ENCODE data around the gene KXD1. TPM values are rescaled to one million over a fixed set of nuclear protein-coding genes. Genes with fewer than 3 reads are reported as not detected.

Gene KXD1
- total RNA-seq, 4 donors from 2014 or later: 129 to 155 (median 149) TPM

DNA sequence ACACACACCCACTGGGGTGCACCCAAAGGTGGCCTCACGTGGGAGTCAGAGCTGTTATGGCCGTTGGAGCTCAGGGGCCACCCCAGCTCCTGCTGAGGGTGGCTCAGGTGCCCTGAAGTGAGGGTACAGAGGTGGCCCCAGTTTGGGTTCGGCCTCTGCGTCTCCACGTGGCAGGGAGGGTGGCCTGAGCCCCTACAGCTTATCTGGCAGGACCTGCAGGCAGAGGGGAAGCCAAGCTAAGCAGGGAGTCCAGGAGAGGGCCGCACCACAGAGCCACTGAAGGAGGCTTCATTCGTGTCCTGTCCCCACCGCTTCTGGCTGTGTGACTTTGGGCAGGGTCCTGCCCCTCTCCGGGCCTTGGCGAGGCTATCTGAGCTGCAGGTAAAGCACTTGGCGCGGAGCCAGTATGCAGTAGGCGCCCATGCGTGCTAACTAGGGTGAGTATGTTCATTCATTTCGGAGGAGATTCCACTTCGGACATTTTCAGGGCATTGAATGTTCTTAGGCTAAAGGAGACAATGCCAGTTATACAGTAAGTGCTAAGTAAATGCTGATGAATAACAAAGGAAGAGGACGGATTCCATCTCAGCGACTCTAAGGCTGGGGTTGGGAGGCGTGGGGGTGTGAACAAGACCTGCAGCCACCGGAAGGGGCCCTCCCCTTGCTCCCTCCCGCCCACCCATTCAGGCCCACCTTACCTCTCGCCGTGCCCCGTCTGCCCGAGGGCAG lies 35.9 kb downstream of the KXD1 start:
- Histone ChIP-seq H3K4me3 (peak overlapping the region; percentile 47 to 63 (median 48)), H3K36me3 (peaks cover 0 to 20% (median 8%) of the 10 kb centered on the region in 4 donors), H3K9me3 (no peaks in the 10 kb centered on the region), H3K27ac (replicated peaks in 1 of 4) (peak overlapping the region; percentile 31 to 47 (median 35)), H3K27me3 (peaks cover 0 to 11% (median 8%) of the 10 kb centered on the region in 4 donors), H3K4me1 (peaks cover 24 to 44% (median 37%) of the 10 kb centered on the region in 4 donors)
- intact Hi-C loops (cut with DNase I): loop anchor here (5.0 kb wide), 2 partner anchors 84 to 254 kb away; no protein-coding TSS in a partner anchor
- DNase-seq (ENCODE audit: extremely low spot score): no peak
- WGBS: 35% methylated on average over 11 of the region's 25 CpGs
- no peak for TF ChIP-seq POLR2AphosphoS5 (IDR thresholded peaks at IDR 0.05)
- no peak for TF ChIP-seq EP300 (IDR thresholded peaks at IDR 0.05)
- TF ChIP-seq, protein P1, sequence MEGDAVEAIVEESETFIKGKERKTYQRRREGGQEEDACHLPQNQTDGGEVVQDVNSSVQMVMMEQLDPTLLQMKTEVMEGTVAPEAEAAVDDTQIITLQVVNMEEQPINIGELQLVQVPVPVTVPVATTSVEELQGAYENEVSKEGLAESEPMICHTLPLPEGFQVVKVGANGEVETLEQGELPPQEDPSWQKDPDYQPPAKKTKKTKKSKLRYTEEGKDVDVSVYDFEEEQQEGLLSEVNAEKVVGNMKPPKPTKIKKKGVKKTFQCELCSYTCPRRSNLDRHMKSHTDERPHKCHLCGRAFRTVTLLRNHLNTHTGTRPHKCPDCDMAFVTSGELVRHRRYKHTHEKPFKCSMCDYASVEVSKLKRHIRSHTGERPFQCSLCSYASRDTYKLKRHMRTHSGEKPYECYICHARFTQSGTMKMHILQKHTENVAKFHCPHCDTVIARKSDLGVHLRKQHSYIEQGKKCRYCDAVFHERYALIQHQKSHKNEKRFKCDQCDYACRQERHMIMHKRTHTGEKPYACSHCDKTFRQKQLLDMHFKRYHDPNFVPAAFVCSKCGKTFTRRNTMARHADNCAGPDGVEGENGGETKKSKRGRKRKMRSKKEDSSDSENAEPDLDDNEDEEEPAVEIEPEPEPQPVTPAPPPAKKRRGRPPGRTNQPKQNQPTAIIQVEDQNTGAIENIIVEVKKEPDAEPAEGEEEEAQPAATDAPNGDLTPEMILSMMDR (IDR thresholded peaks at IDR 0.05): no peak
- no peak for TF ChIP-seq POLR2A (IDR thresholded peaks at IDR 0.05; ENCODE audit: low read depth)

DNA sequence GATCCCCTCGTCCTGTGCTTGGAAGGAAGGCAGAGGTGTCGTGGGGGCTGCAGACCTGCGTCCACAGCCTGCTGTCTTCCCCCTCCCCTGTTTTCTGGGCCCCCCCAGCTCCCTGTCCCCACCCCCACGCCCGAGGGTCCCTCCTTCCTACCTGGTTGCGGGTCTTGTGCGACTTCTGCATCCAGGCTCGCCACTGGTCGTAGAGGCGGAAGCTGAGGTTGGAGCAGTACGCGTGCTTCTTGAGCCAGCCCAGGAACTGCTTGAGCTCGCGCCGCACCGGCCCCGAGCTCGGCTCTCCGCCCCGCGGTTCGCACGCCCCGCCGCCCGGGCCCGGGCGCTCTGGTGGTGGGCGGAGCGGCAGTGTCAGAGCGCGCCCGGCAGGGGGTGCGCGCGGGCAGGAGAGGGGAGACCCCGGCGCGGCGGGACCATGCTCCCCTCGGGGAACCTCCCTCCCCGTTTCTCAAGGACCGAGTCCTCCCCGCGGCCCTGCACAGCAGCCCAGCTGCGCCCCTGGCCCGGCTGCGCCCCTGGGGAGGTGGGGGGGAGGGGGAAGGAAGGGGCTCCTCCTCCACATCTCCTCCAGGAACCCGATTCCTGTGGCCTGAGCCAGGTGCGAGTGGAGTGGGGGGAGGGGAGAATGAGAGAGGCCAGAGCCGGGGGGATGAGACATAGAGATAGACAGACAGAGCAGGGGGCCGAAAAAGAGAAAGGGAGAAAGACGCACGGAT lies 36.6 kb downstream of the KXD1 start:
- Histone ChIP-seq H3K9me3 (no peaks in the 10 kb centered on the region), H3K36me3 (peaks cover 0 to 20% (median 8%) of the 10 kb centered on the region in 4 donors), H3K27ac (replicated peaks in 1 of 4) (peak overlapping the region; percentile 31 to 47 (median 35)), H3K4me3 (peak overlapping the region; percentile 47 to 63 (median 48)), H3K4me1 (peaks cover 24 to 37% (median 33%) of the 10 kb centered on the region in 4 donors), H3K27me3 (peaks cover 0 to 19% (median 8%) of the 10 kb centered on the region in 4 donors)
- TF ChIP-seq, protein P1 (IDR thresholded peaks at IDR 0.05): peak; percentile 94 to 98 (median 96)
- TF ChIP-seq POLR2AphosphoS5 (IDR thresholded peaks at IDR 0.05): peak; percentile 8 to 12
- no peak for TF ChIP-seq EP300 (IDR thresholded peaks at IDR 0.05)
- intact Hi-C loops (cut with DNase I): loop anchor here (5.0 kb wide), 2 partner anchors 83 to 253 kb away; no protein-coding TSS in a partner anchor
- no peak for DNase-seq (ENCODE audit: extremely low spot score)
- 1% methylated on average over 17 of the region's 54 CpGs for WGBS

DNA sequence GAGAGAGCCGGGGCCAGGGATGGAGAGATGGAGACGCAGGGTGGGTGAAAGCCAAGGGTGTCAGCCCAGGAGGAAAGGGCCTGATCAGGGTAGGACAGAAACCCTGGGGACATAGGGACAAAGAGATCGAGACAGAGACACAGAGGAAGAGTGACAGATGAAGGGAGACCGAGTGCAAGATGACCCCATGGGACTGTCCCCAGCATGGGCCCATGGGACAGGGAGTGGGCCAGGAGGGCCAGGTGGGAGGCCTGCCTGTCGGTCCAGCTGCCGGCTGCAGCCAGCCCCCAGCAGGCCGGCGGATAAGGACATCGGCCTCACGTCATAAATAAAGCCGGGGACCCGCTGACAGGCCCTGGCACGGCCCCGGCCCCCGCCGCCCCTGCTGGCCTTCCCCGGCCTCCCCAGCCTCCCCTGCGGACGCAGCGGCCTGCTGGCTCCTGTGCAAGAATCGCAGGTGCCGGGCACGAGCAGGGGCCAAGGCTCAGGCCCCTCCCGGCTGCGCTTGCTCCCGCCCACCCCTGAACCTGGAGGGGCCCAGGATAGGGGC lies 37.2 kb downstream of the KXD1 start:
- no peak for DNase-seq (ENCODE audit: extremely low spot score)
- Histone ChIP-seq H3K4me3 (peak overlapping the region; percentile 47 to 63 (median 48)), H3K36me3 (peaks cover 0 to 20% (median 8%) of the 10 kb centered on the region in 4 donors), H3K27ac (replicated peaks in 1 of 4) (peak overlapping the region in 2 of 4 donors; percentile 33 to 47), H3K9me3 (no peaks in the 10 kb centered on the region), H3K27me3 (peaks cover 0 to 25% (median 8%) of the 10 kb centered on the region in 4 donors), H3K4me1 (peaks cover 19 to 31% (median 26%) of the 10 kb centered on the region in 4 donors)
- TF ChIP-seq POLR2AphosphoS5 (IDR thresholded peaks at IDR 0.05) (no peak), POLR2A (IDR thresholded peaks at IDR 0.05; ENCODE audit: low read depth) (no peak), EP300 (IDR thresholded peaks at IDR 0.05) (no peak)
- TF ChIP-seq, protein P1 (IDR thresholded peaks at IDR 0.05): no peak
- WGBS: 26% methylated on average over 20 of the region's 26 CpGs
- intact Hi-C loops (cut with DNase I): loop anchor here (5.0 kb wide), 2 partner anchors 82 to 252 kb away; no protein-coding TSS in a partner anchor

DNA sequence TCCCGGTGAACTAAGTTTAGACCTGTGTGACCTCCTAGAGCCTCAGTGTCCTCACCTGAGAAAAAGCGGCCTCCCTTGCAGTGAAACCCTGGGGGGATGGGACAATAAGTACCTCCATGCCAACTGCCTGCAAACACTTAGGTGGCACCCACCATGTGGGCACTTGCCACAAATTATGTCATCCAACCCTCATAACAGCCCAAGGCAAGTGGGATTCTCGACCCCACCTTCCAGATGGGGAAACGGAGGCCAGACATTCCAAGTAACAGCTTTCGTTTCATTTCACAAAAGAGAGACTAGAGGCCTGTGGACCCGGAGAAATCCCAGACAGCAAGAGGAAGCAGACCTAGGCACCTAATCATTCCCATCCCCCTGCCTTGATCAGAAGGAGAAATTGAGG lies 37.8 kb downstream of the KXD1 start:
- WGBS: 68% methylated on average over 6 of the region's 6 CpGs
- Histone ChIP-seq H3K27ac (replicated peaks in 1 of 4) (no peak overlapping the region), H3K36me3 (peaks cover 0 to 18% (median 8%) of the 10 kb centered on the region in 4 donors), H3K4me1 (peaks cover 17 to 25% (median 21%) of the 10 kb centered on the region in 4 donors), H3K27me3 (peaks cover 0 to 29% (median 8%) of the 10 kb centered on the region in 4 donors), H3K4me3 (no peak overlapping the region), H3K9me3 (no peaks in the 10 kb centered on the region)
- intact Hi-C loops (cut with DNase I): no loop called here
- no peak for DNase-seq (ENCODE audit: extremely low spot score)
- TF ChIP-seq POLR2AphosphoS5 (IDR thresholded peaks at IDR 0.05) (no peak), EP300 (IDR thresholded peaks at IDR 0.05) (no peak), POLR2A (IDR thresholded peaks at IDR 0.05; ENCODE audit: low read depth) (no peak)
- TF ChIP-seq, protein P1 (IDR thresholded peaks at IDR 0.05): no peak

Measured in esophagus muscularis mucosa (tissue), 4 donors.